ENCODE measurements around the gene TMEM178A.

DNA sequence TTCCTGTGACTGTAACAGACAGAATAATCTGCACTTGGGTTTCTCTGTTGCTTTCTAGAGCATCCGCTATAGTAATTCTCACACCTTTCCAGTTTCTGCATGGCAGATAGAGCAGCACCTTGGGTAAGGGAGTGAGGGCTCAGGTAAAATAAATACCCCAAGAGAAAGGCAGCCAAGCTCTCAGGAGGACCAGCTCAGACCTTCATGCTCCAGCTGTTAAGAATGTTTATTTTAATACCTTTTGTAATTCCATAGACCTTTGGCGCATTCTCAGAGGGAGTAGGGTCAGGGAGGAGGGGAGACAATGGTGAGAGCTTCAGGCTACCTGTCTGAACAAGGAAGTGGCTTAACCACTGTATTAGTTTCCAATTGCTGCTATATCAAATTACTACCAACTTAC lies 16.2 kb upstream of the TMEM178A start:
- TF ChIP-seq CTCF (IDR thresholded peaks at IDR 0.05) (no peak), POLR2A (IDR thresholded peaks at IDR 0.05) (no peak)
